ENCODE measurements around the gene LRRFIP1.

- no peak for TF ChIP-seq PRDM10 (CRISPR knock-in tag; IDR thresholded peaks at IDR 0.05; ENCODE audit: low read depth)
- TF ChIP-seq ZNF160 (CRISPR knock-in tag; IDR thresholded peaks at IDR 0.05) = no peak
- TF ChIP-seq, protein P1, sequence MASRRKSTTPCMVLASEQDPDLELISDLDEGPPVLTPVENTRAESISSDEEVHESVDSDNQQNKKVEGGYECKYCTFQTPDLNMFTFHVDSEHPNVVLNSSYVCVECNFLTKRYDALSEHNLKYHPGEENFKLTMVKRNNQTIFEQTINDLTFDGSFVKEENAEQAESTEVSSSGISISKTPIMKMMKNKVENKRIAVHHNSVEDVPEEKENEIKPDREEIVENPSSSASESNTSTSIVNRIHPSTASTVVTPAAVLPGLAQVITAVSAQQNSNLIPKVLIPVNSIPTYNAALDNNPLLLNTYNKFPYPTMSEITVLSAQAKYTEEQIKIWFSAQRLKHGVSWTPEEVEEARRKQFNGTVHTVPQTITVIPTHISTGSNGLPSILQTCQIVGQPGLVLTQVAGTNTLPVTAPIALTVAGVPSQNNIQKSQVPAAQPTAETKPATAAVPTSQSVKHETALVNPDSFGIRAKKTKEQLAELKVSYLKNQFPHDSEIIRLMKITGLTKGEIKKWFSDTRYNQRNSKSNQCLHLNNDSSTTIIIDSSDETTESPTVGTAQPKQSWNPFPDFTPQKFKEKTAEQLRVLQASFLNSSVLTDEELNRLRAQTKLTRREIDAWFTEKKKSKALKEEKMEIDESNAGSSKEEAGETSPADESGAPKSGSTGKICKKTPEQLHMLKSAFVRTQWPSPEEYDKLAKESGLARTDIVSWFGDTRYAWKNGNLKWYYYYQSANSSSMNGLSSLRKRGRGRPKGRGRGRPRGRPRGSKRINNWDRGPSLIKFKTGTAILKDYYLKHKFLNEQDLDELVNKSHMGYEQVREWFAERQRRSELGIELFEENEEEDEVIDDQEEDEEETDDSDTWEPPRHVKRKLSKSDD (CRISPR knock-in tag; IDR thresholded peaks at IDR 0.05; ENCODE audit: low read depth) = no peak
- TF ChIP-seq NPAS2 (CRISPR knock-in tag; IDR thresholded peaks at IDR 0.05; ENCODE audit: borderline replicate concordance) = no peak
- no peak for TF ChIP-seq SSRP1 (CRISPR knock-in tag; IDR thresholded peaks at IDR 0.05)
- no peak for TF ChIP-seq POLR2A (IDR thresholded peaks at IDR 0.05; ENCODE audit: insufficient read depth in 1 of 2, low read depth in 2 of 2, low read length in 2 of 2)
- TF ChIP-seq, protein P2, sequence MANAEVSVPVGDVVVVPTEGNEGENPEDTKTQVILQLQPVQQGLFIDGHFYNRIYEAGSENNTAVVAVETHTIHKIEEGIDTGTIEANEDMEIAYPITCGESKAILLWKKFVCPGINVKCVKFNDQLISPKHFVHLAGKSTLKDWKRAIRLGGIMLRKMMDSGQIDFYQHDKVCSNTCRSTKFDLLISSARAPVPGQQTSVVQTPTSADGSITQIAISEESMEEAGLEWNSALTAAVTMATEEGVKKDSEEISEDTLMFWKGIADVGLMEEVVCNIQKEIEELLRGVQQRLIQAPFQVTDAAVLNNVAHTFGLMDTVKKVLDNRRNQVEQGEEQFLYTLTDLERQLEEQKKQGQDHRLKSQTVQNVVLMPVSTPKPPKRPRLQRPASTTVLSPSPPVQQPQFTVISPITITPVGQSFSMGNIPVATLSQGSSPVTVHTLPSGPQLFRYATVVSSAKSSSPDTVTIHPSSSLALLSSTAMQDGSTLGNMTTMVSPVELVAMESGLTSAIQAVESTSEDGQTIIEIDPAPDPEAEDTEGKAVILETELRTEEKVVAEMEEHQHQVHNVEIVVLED (CRISPR knock-in tag; IDR thresholded peaks at IDR 0.05; ENCODE audit: borderline replicate concordance) = no peak
- no peak for TF ChIP-seq CREM (IDR thresholded peaks at IDR 0.05)
- TF ChIP-seq CREM (CRISPR knock-in tag; IDR thresholded peaks at IDR 0.05) = no peak
- TF ChIP-seq, protein P3, sequence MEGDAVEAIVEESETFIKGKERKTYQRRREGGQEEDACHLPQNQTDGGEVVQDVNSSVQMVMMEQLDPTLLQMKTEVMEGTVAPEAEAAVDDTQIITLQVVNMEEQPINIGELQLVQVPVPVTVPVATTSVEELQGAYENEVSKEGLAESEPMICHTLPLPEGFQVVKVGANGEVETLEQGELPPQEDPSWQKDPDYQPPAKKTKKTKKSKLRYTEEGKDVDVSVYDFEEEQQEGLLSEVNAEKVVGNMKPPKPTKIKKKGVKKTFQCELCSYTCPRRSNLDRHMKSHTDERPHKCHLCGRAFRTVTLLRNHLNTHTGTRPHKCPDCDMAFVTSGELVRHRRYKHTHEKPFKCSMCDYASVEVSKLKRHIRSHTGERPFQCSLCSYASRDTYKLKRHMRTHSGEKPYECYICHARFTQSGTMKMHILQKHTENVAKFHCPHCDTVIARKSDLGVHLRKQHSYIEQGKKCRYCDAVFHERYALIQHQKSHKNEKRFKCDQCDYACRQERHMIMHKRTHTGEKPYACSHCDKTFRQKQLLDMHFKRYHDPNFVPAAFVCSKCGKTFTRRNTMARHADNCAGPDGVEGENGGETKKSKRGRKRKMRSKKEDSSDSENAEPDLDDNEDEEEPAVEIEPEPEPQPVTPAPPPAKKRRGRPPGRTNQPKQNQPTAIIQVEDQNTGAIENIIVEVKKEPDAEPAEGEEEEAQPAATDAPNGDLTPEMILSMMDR (CRISPR knock-in tag; IDR thresholded peaks at IDR 0.05) = no peak
- TF ChIP-seq, protein P4, sequence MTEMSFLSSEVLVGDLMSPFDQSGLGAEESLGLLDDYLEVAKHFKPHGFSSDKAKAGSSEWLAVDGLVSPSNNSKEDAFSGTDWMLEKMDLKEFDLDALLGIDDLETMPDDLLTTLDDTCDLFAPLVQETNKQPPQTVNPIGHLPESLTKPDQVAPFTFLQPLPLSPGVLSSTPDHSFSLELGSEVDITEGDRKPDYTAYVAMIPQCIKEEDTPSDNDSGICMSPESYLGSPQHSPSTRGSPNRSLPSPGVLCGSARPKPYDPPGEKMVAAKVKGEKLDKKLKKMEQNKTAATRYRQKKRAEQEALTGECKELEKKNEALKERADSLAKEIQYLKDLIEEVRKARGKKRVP (CRISPR knock-in tag; IDR thresholded peaks at IDR 0.05) = no peak
These were observed 8.9 kb upstream of the LRRFIP1 start for GRCh38 chr2:237618449-237618848.

Data from HepG2 (cell line).